T-cell (primary cell): Measurements from ENCODE around the gene EFNB2. TPM values are rescaled to one million over a fixed set of nuclear protein-coding genes. Genes with fewer than 3 reads are reported as not detected.

Experiments
- ATAC-seq, 4 experiments: fragments of 200-7000 bp in 3 of 4; fragments of 150-1000 bp in 1 of 4; cut with Tn5 transposase; replicated peaks in 1 of 4; 1 replicate in 3 of 4; 2 replicates in 1 of 4; pipeline ENCODE4 v1.10.0; 2021; ENCODE audit warnings: moderate library complexity in 3 of 4, mild to moderate bottlenecking in 2 of 4, moderate number of reproducible peaks in 1 of 4
- CTCF ChIA-PET, 2 donors: fragments of 300-600 bp; sonication (Branson Sonifier 250); formaldehyde crosslinking; loops; one replicate each; lab custom pipeline; 2022; ENCODE audit warnings: antibody characterized with exemption in 2 of 2; lab: Charles Lee
- POLR2A ChIA-PET, 2 donors: fragments of 300-600 bp; sonication (Branson Sonifier 250); formaldehyde crosslinking; loops; one replicate each; lab custom pipeline; 2022; ENCODE audit warnings: antibody characterized with exemption in 2 of 2; lab: Charles Lee
- DNase-seq, 35 experiments: peaks; one replicate each; pipeline versions ENCODE4 v3.0.0 to v3.0.0-alpha.2; 2013 to 2023
- H3K27ac ChIP-seq: one replicate; pipeline ENCODE4 v1.5.1; 2013; ENCODE audit warnings: low read length
- H3K27me3 ChIP-seq, 2 experiments: replicated peaks in 1 of 2; 1 replicate in 1 of 2; 2 replicates in 1 of 2; pipeline versions ENCODE4 v1.6.1 to v1.7.0; 2013; ENCODE audit warnings: low read length in 1 of 2, mixed read lengths in 1 of 2; ENCODE audit not compliant: control insufficient read depth in 2 of 2, insufficient read depth in 2 of 2; ENCODE audit errors: extremely low read depth in 1 of 2
- H3K36me3 ChIP-seq, 2 donors: 1 replicate in 1 of 2; 2 replicates in 1 of 2; pipeline versions ENCODE4 v1.6.1 to v1.7.0; 2013; ENCODE audit warnings: low read length in 1 of 2; ENCODE audit not compliant: control insufficient read depth in 2 of 2, insufficient read depth in 1 of 2; ENCODE audit errors: extremely low read depth in 1 of 2
- H3K4me1 ChIP-seq, 2 experiments: 1 replicate in 1 of 2; 2 replicates in 1 of 2; pipeline versions ENCODE4 v1.6.1 to v1.7.0; 2013; ENCODE audit warnings: low read length in 2 of 2, mixed read lengths in 1 of 2; ENCODE audit not compliant: insufficient read depth in 2 of 2, control insufficient read depth in 1 of 2; ENCODE audit errors: extremely low read depth in 1 of 2
- H3K4me3 ChIP-seq, 2 donors: 1 replicate in 1 of 2; 2 replicates in 1 of 2; pipeline versions ENCODE4 v1.5.1 to v1.7.0; 2013; ENCODE audit warnings: mild to moderate bottlenecking in 2 of 2, low read length in 1 of 2, moderate library complexity in 1 of 2; ENCODE audit not compliant: control insufficient read depth in 1 of 2; ENCODE audit errors: extremely low read depth in 1 of 2
- H3K9me3 ChIP-seq: 2 replicates; pipeline ENCODE4 v1.7.0; 2013
- H3K27ac Mint-ChIP-seq, 2 donors: one replicate each; pipeline ENCODE4 v1.8.0; 2020 to 2021; ENCODE audit warnings: mild to moderate bottlenecking in 2 of 2, mixed read lengths in 2 of 2
- H3K27me3 Mint-ChIP-seq, 2 donors: one replicate each; pipeline ENCODE4 v1.8.0; 2021 to 2022; ENCODE audit warnings: mixed read lengths in 2 of 2
- H3K36me3 Mint-ChIP-seq: one replicate; pipeline ENCODE4 v1.8.0; 2021; ENCODE audit warnings: mixed read lengths
- H3K4me1 Mint-ChIP-seq, 3 donors: one replicate each; pipeline ENCODE4 v1.8.0; 2020 to 2022; ENCODE audit warnings: mixed read lengths in 3 of 3, mild to moderate bottlenecking in 1 of 3
- H3K4me3 Mint-ChIP-seq, 3 donors: one replicate each; pipeline ENCODE4 v1.8.0; 2020 to 2022; ENCODE audit warnings: mild to moderate bottlenecking in 3 of 3, mixed read lengths in 3 of 3, moderate library complexity in 3 of 3
- H3K9me3 Mint-ChIP-seq, 3 donors: one replicate each; pipeline ENCODE4 v1.8.0; 2020 to 2022; ENCODE audit warnings: mixed read lengths in 3 of 3
- WGBS: methylation state at CpG from one replicate; pipeline ENCODE4 v1.1.5; 2013; ENCODE audit warnings: missing lambda C conversion rate; ENCODE audit not compliant: insufficient coverage; 5-methylcytosine and 5-hydroxymethylcytosine counted together
- total RNA-seq, 35 experiments: library from RNA in 6 of 35; stranded (reverse) in 6 of 35; fragments of 120-200 nt in 1 of 35; gene quantifications; one replicate each; pipeline versions ENCODE4 v1.2.1 to v1.2.4 and lab custom pipeline; 2013 to 2026

EFNB2 gene
- total RNA-seq, 5 donors from 2014 or later (not counting 1 experiment from before 2014, with no cell fraction given) = 0.18 to 0.47 (median 0.33) TPM

DNA sequence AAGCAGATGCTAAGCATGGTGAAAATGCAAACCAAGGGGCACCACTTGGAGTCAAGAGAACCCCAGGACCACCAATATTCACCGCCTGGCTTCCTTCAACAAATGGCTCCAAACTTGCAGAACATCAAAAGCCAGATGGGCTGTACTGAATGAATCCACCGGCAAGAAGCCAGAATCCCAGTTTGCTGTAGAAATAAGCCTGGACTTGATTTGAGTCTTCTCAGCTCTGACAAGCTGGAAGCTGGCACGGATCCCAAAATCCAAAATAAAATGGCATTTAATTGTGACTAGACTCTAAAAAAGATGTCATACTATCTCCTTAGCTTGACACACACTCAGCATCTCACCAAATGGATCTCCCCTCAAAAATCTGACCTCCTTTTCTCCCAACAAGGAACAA is 11.9 kb downstream of the EFNB2 start:
- Histone ChIP-seq H3K27me3 (peaks cover 4 to 12% of the 10 kb centered on the region in 2 experiments), H3K36me3 (no peaks in the 10 kb centered on the region), H3K4me1 (no peaks in the 10 kb centered on the region), H3K4me3 (no peak overlapping the region), H3K27ac (no peak overlapping the region), H3K9me3 (no peaks in the 10 kb centered on the region)
- Mint-ChIP-seq H3K27ac (no peak overlapping the region), H3K4me1 (no peaks in the 10 kb centered on the region), H3K9me3 (no peaks in the 10 kb centered on the region), H3K27me3 (peaks cover 46 to 48% of the 10 kb centered on the region in 2 donors), H3K36me3 (no peaks in the 10 kb centered on the region), H3K4me3 (no peak overlapping the region)
- ATAC-seq (no peak), DNase-seq (no peak)
- CTCF ChIA-PET = no interaction called here
- WGBS = 62% methylated on average over 3 of the region's 3 CpGs
- POLR2A ChIA-PET = no interaction called here

DNA sequence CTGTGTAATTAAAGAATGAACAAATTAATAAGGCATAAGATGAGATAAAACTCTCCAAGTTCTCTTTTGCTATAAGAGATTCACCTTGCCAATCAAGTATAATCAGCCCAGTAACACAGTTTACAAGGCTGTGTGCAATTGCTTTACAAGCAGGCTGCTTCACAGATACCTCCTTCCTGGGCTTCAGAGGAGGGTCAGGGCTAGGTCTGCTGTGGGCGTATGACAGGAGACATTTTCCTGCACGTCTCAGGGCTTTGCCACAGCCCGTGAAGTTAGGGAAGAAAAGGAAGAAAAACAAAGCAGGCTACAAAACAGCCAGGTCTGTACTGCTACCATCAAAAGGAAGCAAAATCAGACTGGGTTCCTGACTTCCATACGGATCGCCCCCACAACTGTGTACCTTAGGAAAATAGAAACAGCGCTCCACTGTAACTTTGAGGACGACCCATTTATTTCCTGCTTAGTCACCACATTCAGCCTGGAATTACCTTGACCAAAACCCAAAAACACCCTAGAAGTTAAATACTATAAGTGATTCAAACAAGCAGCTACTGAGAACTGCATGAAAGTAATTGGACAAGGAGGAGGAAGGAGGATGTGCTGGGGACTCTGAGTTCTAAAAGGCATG is 12.4 kb downstream of the EFNB2 start:
- no peaks in the 10 kb centered on the region for H3K4me1 ChIP-seq
- H3K9me3 Mint-ChIP-seq = no peaks in the 10 kb centered on the region
- 78% methylated on average over 4 of the region's 7 CpGs for WGBS
- no peak for DNase-seq
- no peaks in the 10 kb centered on the region for H3K36me3 Mint-ChIP-seq
- H3K36me3 ChIP-seq = no peaks in the 10 kb centered on the region
- no peaks in the 10 kb centered on the region for H3K9me3 ChIP-seq
- ChIA-PET CTCF (no interaction called here), POLR2A (no interaction called here)
- no peaks in the 10 kb centered on the region for H3K4me1 Mint-ChIP-seq
- no peak overlapping the region for H3K4me3 Mint-ChIP-seq
- H3K27ac ChIP-seq = no peak overlapping the region
- ATAC-seq = no peak
- H3K4me3 ChIP-seq = no peak overlapping the region
- H3K27me3 ChIP-seq = peaks cover 0 to 12% of the 10 kb centered on the region in 2 experiments
- H3K27me3 Mint-ChIP-seq = peaks cover 40 to 46% of the 10 kb centered on the region in 2 donors
- no peak overlapping the region for H3K27ac Mint-ChIP-seq

DNA sequence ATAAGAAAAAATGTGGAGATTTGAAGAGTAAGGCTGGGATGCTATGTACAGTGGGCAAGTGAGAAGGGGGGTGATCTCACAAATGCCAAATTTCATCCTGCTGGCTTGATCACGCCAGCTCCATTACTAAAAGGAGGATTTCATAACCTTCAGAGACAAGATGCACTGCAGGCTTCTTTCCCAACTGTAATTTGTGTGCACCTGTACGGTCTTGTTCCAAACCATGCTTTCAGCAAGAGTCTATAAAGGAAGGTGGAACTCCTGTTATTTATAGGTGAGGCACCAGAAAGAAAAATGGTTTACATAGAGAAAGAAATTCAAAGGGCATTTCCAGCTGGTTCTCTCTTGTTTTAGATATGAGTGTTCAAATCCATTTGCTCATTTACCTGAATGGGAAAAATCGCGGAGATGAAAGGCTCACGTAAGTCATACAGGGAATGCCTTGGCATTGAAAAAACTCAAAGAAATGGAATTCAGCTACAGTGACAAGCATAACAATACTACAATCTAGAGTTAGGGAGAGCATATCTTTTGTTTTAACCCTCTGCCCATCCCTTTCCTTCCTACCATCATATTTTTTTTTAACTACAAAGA is 13.3 kb downstream of the EFNB2 start:
- Mint-ChIP-seq H3K36me3 (no peaks in the 10 kb centered on the region), H3K27me3 (peaks cover 42 to 46% of the 10 kb centered on the region in 2 donors), H3K4me3 (no peak overlapping the region), H3K27ac (no peak overlapping the region), H3K4me1 (no peaks in the 10 kb centered on the region), H3K9me3 (no peaks in the 10 kb centered on the region)
- H3K27ac ChIP-seq = no peak overlapping the region
- no peak for ATAC-seq
- CTCF ChIA-PET = interaction anchor here in 1 of 2 donors (1.2 kb wide), 1 partner anchor 13 kb away, joined by 3 read pairs; the partner anchor contains the start of gene EFNB2
- no peak for DNase-seq
- no peaks in the 10 kb centered on the region for H3K36me3 ChIP-seq
- WGBS = no CpG with 5 or more reads among the region's 5 CpGs
- POLR2A ChIA-PET = no interaction called here
- no peaks in the 10 kb centered on the region for H3K9me3 ChIP-seq
- no peak overlapping the region for H3K4me3 ChIP-seq
- H3K4me1 ChIP-seq = no peaks in the 10 kb centered on the region
- peaks cover 0 to 14% of the 10 kb centered on the region in 2 experiments for H3K27me3 ChIP-seq

DNA sequence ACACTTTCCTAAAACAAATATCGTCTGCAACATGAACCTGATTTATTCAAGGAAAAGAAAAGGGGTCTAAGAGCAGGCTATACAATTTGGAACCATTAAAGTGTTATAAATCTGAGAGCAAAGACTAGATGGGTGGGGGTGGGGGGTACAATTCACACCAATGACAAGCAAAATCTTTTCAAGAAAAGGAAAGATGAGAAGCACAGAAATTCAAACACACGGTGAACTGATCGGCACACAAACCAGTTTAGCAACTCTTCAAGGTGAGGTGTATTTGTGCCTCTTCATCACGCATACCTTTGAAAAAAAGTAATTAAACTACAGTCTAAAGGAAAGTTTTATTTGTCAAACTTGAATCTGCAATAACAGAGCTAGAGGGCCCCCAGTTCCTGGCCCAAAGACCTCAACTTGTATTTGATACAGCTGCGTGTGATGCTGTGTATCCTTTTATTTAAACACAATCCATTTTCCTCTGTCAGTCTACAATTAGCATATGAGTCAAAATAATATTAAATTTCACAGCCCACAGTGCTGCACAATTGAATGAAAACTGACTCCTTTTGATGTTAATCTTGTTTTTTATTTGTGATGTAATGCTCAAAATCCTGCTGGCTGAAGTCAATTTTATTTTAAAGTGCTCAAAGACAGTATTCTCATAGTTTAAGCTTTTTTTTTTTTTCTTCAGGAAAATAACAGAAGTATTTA is 14.2 kb downstream of the EFNB2 start:
- Mint-ChIP-seq H3K36me3 (no peaks in the 10 kb centered on the region), H3K27ac (no peak overlapping the region), H3K4me1 (no peaks in the 10 kb centered on the region), H3K27me3 (peaks cover 42 to 43% of the 10 kb centered on the region in 2 donors), H3K4me3 (no peak overlapping the region), H3K9me3 (no peaks in the 10 kb centered on the region)
- no peak for DNase-seq
- ChIA-PET CTCF (interaction anchor here in 1 of 2 donors (1.2 kb wide), 1 partner anchor 14 kb away, joined by 3 read pairs; the partner anchor contains the start of gene EFNB2), POLR2A (no interaction called here)
- H3K4me1 ChIP-seq = no peaks in the 10 kb centered on the region
- no peaks in the 10 kb centered on the region for H3K36me3 ChIP-seq
- H3K4me3 ChIP-seq = no peak overlapping the region
- ATAC-seq = no peak
- no peaks in the 10 kb centered on the region for H3K9me3 ChIP-seq
- H3K27ac ChIP-seq = no peak overlapping the region
- no CpG with 5 or more reads among the region's 5 CpGs for WGBS
- H3K27me3 ChIP-seq = peaks cover 0 to 18% of the 10 kb centered on the region in 2 experiments

DNA sequence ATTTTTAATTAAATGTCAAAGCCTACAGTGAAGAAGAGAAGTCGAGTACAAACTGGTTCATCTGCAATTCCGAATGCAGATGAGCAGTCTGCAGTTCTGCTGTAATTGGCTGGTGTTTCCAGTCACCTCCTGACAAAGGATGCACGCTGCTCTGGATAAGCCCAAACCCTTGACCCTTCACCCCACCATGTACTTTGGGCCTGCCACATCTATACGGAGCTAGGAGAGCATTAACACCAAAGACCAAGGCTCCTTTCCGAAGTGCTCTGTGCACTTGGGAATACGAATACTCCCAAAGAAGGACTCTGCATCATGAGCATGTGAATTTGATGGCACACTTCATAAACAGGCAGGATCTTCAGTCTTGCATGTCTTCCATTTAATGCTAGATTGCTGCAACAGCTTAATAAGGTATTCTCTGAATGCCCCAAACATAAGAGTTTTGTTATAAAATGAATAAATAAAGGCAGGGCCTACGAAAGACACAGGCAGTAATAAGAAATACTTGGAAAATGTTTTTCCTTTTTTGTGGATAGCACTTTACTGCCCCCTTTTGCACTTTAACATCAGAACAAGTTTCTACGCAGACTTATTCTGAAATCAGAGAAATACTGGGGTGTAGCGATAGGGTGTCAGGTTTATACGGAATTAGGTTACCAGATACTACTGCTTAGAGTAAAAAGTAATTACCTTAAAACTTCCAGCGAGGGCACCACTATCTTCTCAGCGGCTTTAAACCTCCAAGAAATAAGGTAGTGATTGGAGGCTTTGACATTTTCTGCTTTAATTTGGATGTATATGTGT is 15.0 kb downstream of the EFNB2 start:
- Mint-ChIP-seq H3K27ac (no peak overlapping the region), H3K27me3 (peaks cover 36 to 42% of the 10 kb centered on the region in 2 donors), H3K4me3 (no peak overlapping the region), H3K36me3 (no peaks in the 10 kb centered on the region), H3K9me3 (no peaks in the 10 kb centered on the region), H3K4me1 (no peaks in the 10 kb centered on the region)
- ATAC-seq (no peak), DNase-seq (no peak)
- Histone ChIP-seq H3K4me1 (no peaks in the 10 kb centered on the region), H3K27ac (no peak overlapping the region), H3K36me3 (no peaks in the 10 kb centered on the region), H3K9me3 (no peaks in the 10 kb centered on the region), H3K4me3 (no peak overlapping the region), H3K27me3 (peaks cover 0 to 15% of the 10 kb centered on the region in 2 experiments)
- ChIA-PET CTCF (interaction anchor here in 1 of 2 donors (0.6 kb wide), 1 partner anchor 18 kb away, joined by 3 read pairs; no protein-coding TSS in a partner anchor), POLR2A (no interaction called here)
- 71% methylated on average over 6 of the region's 12 CpGs for WGBS

DNA sequence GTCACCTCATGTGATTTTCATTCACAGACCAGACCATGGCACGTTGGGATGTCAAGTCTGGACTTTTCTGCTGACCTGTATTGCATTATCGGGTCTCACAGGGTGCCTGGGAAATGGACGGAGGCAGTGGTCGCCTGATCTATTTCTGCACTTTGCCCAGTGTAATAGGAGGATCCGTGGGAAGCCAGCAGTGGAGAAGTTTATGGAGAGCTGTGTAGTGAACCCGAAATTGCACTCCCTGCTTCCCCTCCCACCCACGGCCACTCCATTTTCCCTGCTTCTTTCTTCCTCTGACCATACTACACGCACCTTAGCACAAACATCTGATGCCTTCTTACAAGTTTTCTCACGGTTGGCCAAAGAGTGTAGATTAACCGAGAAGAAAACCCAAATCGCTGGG is 16.9 kb downstream of the EFNB2 start:
- H3K4me3 ChIP-seq = no peak overlapping the region
- no peak overlapping the region for H3K27ac Mint-ChIP-seq
- no peak overlapping the region for H3K27ac ChIP-seq
- H3K4me1 ChIP-seq = no peaks in the 10 kb centered on the region
- H3K27me3 ChIP-seq = peaks cover 0 to 14% of the 10 kb centered on the region in 2 experiments
- ATAC-seq = no peak
- CTCF ChIA-PET = no interaction called here
- H3K36me3 Mint-ChIP-seq = no peaks in the 10 kb centered on the region
- no peaks in the 10 kb centered on the region for H3K36me3 ChIP-seq
- no peaks in the 10 kb centered on the region for H3K9me3 ChIP-seq
- 84% methylated on average over 6 of the region's 11 CpGs for WGBS
- peaks cover 40 to 43% of the 10 kb centered on the region in 2 donors for H3K27me3 Mint-ChIP-seq
- no peaks in the 10 kb centered on the region for H3K9me3 Mint-ChIP-seq
- POLR2A ChIA-PET = no interaction called here
- DNase-seq = no peak
- no peak overlapping the region for H3K4me3 Mint-ChIP-seq
- H3K4me1 Mint-ChIP-seq = no peaks in the 10 kb centered on the region
